HUES64 (cell line): Measurements from ENCODE around the gene MT1H.

Experiments
- H3K27ac ChIP-seq: 2 replicates; pipeline ENCODE4 v1.7.0; 2013; ENCODE audit warnings: low read depth, low read length, inconsistent platforms
- H3K27me3 ChIP-seq: 2 replicates; pipeline ENCODE4 v1.6.1; 2013; ENCODE audit warnings: mild to moderate bottlenecking, low read length; ENCODE audit not compliant: insufficient read depth
- H3K36me3 ChIP-seq: 2 replicates; pipeline ENCODE4 v1.6.1; 2013; ENCODE audit warnings: mild to moderate bottlenecking, low read length; ENCODE audit not compliant: insufficient read depth
- H3K4me1 ChIP-seq: 2 replicates; pipeline ENCODE4 v1.6.1; 2013; ENCODE audit warnings: mild to moderate bottlenecking, low read length, moderate library complexity; ENCODE audit not compliant: insufficient read depth
- H3K4me3 ChIP-seq: 2 replicates; pipeline ENCODE4 v1.5.1; 2013; ENCODE audit warnings: mild to moderate bottlenecking, low read length, moderate library complexity
- H3K9ac ChIP-seq: 2 replicates; pipeline ENCODE4 v1.6.1; 2013; ENCODE audit warnings: mild to moderate bottlenecking, low read depth, low read length
- H3K9me3 ChIP-seq: 2 replicates; pipeline ENCODE4 v1.6.1; 2013; ENCODE audit warnings: low read depth, low read length; ENCODE audit not compliant: insufficient read depth
- WGBS: fragments of 150-250, 120-280 bp; methylation state at CpG from one replicate; pipeline ENCODE4 v1.1.7; 2013; ENCODE audit warnings: missing lambda C conversion rate; 5-methylcytosine and 5-hydroxymethylcytosine counted together

MT1H gene

GRCh38 chr16:56689171-56689570 lies 19.6 kb downstream of the MT1H start:
- Histone ChIP-seq H3K27ac (no peak overlapping the region), H3K9ac (no peak overlapping the region), H3K4me3 (no peak overlapping the region), H3K27me3 (0 out of 2 replicates have a peak, but pooled peaks cover 7% of the 10 kb centered on the region), H3K4me1 (0 out of 2 replicates have a peak, but pooled peaks cover 6% of the 10 kb centered on the region), H3K36me3 (no peaks in the 10 kb centered on the region; the same call in 1 of the 2 replicates), H3K9me3 (0 out of 2 replicates have a peak, but pooled peaks cover 4% of the 10 kb centered on the region)
- 77% methylated on average over 3 of the region's 3 CpGs for WGBS

- Histone ChIP-seq H3K27me3 (no peaks in the 10 kb centered on the region), H3K4me1 (0 out of 2 replicates have a peak, but pooled peaks cover 6% of the 10 kb centered on the region), H3K4me3 (no peak overlapping the region), H3K36me3 (no peaks in the 10 kb centered on the region), H3K27ac (no peak overlapping the region), H3K9ac (no peak overlapping the region), H3K9me3 (0 out of 2 replicates have a peak, but pooled peaks cover 4% of the 10 kb centered on the region)
- WGBS = 95% methylated on average over 3 of the region's 4 CpGs
Measured at GRCh38 chr16:56690420-56691122, 21.0 kb downstream of the MT1H start.

GRCh38 chr16:56691885-56692284 lies 22.3 kb downstream of the MT1H start:
- no peak overlapping the region for H3K4me3 ChIP-seq
- WGBS = 77% methylated on average over 4 of the region's 4 CpGs
- H3K4me1 ChIP-seq = 0 out of 2 replicates have a peak, but pooled peaks cover 6% of the 10 kb centered on the region
- H3K27me3 ChIP-seq = no peaks in the 10 kb centered on the region
- no peak overlapping the region for H3K9ac ChIP-seq
- no peak overlapping the region for H3K27ac ChIP-seq
- H3K36me3 ChIP-seq = no peaks in the 10 kb centered on the region
- H3K9me3 ChIP-seq = 0 out of 2 replicates have a peak, but pooled peaks cover 1% of the 10 kb centered on the region

GRCh38 chr16:56695246-56695645 lies 25.6 kb downstream of the MT1H start:
- H3K4me1 ChIP-seq = no peaks in the 10 kb centered on the region
- no peak overlapping the region for H3K4me3 ChIP-seq
- no peak overlapping the region for H3K9ac ChIP-seq
- no peak overlapping the region for H3K27ac ChIP-seq
- no peaks in the 10 kb centered on the region for H3K27me3 ChIP-seq
- H3K36me3 ChIP-seq = no peaks in the 10 kb centered on the region
- WGBS = 89% methylated on average over 1 of the region's 1 CpG
- H3K9me3 ChIP-seq = 0 out of 2 replicates have a peak, but pooled peaks cover 3% of the 10 kb centered on the region

DNA sequence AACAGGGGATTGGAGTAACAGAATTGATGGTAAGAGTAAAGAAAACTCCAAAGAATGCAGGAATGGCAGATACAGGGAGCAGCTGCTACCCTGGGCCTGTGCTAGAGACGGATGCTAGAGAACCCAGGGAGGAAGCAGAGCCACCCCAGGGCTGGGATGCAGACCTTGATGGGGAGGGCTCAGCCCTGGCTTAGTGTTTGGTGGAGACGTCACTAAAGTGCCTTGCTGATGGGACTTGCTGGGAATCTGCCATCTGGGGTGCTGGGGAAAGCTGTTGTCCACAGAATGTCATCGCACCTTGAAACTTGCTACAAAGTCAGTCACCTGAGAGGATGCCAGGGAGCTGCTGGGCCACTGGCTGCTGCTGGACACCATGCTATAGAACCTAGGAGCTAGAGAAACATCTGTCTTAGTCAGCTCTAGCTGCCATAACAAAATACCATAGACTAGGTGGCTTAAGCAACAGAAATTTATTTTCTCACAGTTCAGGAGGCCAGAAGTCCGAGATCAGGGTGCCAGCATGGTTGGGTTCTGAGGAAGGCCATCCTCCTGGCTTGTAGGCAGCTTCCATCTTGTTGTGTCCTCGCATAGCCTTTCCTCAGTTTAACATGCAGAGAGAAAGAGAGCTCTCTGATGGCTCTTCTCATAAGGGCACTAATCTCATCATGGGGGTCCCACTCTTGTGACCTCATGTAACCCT lies 28.0 kb downstream of the MT1H start:
- 94% methylated on average over 5 of the region's 5 CpGs for WGBS
- Histone ChIP-seq H3K9ac (no peak overlapping the region), H3K36me3 (no peaks in the 10 kb centered on the region), H3K27ac (no peak overlapping the region), H3K4me1 (peaks cover 6% of the 10 kb centered on the region; the same call in 1 of the 2 replicates), H3K9me3 (0 out of 2 replicates have a peak, but pooled peaks cover 3% of the 10 kb centered on the region), H3K4me3 (no peak overlapping the region), H3K27me3 (no peaks in the 10 kb centered on the region)

GRCh38 chr16:56700195-56700594 lies 30.6 kb downstream of the MT1H start:
- no CpG with 5 or more reads among the region's 1 CpG for WGBS
- no peaks in the 10 kb centered on the region for H3K36me3 ChIP-seq
- H3K9ac ChIP-seq = no peak overlapping the region
- H3K9me3 ChIP-seq = 0 out of 2 replicates have a peak, but pooled peaks cover 3% of the 10 kb centered on the region
- no peak overlapping the region for H3K4me3 ChIP-seq
- peaks cover 6% of the 10 kb centered on the region; the same call in 1 of the 2 replicates for H3K4me1 ChIP-seq
- H3K27me3 ChIP-seq = no peaks in the 10 kb centered on the region
- H3K27ac ChIP-seq = no peak overlapping the region

DNA sequence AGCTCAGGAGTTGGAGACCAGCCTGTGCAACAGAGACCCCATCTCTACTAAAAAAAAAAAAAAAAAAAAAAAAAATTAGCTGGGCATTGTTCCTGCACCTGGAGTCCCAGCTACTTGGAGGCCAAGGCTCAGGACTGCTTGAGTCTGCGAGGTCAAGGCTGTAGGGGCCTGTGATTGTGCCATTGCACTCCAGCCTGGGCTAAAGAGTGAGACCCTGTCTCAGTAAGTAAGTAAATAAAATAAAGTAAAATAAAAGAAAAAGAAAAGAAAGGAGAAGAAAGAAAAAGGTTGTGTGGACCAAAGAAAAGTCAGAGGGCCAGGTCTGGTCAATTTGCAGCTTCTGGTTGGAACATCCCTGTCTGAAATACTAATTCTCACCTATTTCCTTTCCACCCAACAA lies 31.0 kb downstream of the MT1H start:
- Histone ChIP-seq H3K9me3 (0 out of 2 replicates have a peak, but pooled peaks cover 3% of the 10 kb centered on the region), H3K4me1 (peaks cover 6% of the 10 kb centered on the region; the same call in 1 of the 2 replicates), H3K9ac (no peak overlapping the region), H3K27me3 (no peaks in the 10 kb centered on the region), H3K4me3 (no peak overlapping the region), H3K36me3 (no peaks in the 10 kb centered on the region), H3K27ac (no peak overlapping the region)
- 93% methylated on average over 1 of the region's 1 CpG for WGBS

- no peaks in the 10 kb centered on the region for H3K27me3 ChIP-seq
- H3K4me3 ChIP-seq = no peak overlapping the region
- no peak overlapping the region for H3K9ac ChIP-seq
- 75% methylated on average over 7 of the region's 7 CpGs for WGBS
- H3K4me1 ChIP-seq = peaks cover 6% of the 10 kb centered on the region; the same call in 1 of the 2 replicates
- H3K36me3 ChIP-seq = no peaks in the 10 kb centered on the region
- no peak overlapping the region for H3K27ac ChIP-seq
- 0 out of 2 replicates have a peak, but pooled peaks cover 3% of the 10 kb centered on the region for H3K9me3 ChIP-seq
Measured at GRCh38 chr16:56701534-56701933, 31.9 kb downstream of the MT1H start.

DNA sequence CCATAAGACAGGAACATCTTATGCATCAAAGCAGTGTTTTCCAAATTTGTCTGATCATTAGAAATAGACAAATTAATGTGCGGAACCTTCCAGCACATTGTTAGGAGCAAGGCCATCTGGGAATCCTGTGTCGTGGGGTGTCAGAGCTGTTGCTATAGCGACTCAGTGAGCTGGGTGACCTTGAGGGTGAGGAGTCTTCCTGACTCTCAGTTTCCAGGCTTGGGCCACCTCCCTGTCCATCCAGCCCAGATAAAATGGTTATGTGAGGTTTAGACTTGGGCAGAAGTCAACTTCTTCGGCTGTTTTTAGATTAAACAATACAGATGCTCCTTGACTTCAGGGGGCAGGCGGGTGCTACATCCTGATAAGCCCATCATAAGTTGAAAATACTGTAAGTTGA lies 33.2 kb downstream of the MT1H start:
- Histone ChIP-seq H3K9me3 (no peaks in the 10 kb centered on the region), H3K27ac (no peak overlapping the region), H3K36me3 (no peaks in the 10 kb centered on the region), H3K9ac (no peak overlapping the region), H3K4me1 (peaks cover 6% of the 10 kb centered on the region; the same call in 1 of the 2 replicates), H3K4me3 (no peak overlapping the region), H3K27me3 (no peaks in the 10 kb centered on the region)
- 93% methylated on average over 4 of the region's 5 CpGs for WGBS

- no peaks in the 10 kb centered on the region; the same call in 1 of the 2 replicates for H3K27me3 ChIP-seq
- H3K27ac ChIP-seq = no peak overlapping the region
- no peaks in the 10 kb centered on the region for H3K9me3 ChIP-seq
- no peaks in the 10 kb centered on the region for H3K36me3 ChIP-seq
- 84% methylated on average over 13 of the region's 13 CpGs for WGBS
- H3K9ac ChIP-seq = no peak overlapping the region
- no peak overlapping the region for H3K4me3 ChIP-seq
- H3K4me1 ChIP-seq = no peaks in the 10 kb centered on the region
Measured at GRCh38 chr16:56708525-56709442, 39.2 kb downstream of the MT1H start.
